22Rv1 (cell line): ENCODE data around the gene MIS18A.

ENCODE experiments used
- H3K27ac ChIP-seq: fragments of 450-650 bp; 2 replicates; pipeline ENCODE4 v1.5.1; 2017
- ZFX ChIP-seq: fragments of 450-650 bp; IDR thresholded peaks from 2 replicates; pipeline ENCODE4 v1.6.1; 2017; ENCODE audit warnings: antibody characterized with exemption, borderline replicate concordance
- TF ChIP-seq, protein P1 (sequence below): fragments of 450-650 bp; IDR thresholded peaks from 2 replicates; pipeline ENCODE4 v1.5.1; 2017; ENCODE audit warnings: mild to moderate bottlenecking

MIS18A gene, protein sequence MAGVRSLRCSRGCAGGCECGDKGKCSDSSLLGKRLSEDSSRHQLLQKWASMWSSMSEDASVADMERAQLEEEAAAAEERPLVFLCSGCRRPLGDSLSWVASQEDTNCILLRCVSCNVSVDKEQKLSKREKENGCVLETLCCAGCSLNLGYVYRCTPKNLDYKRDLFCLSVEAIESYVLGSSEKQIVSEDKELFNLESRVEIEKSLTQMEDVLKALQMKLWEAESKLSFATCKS

GRCh38 chr21:32278518-32279376, at the start of gene MIS18A:
TSS of gene MIS18A (minus strand) at chr21:32279049. CDS start at chr21:32279014, 35 bp downstream.
- peak within 1 kb of the TSS; percentile 71 for H3K27ac ChIP-seq

DNA sequence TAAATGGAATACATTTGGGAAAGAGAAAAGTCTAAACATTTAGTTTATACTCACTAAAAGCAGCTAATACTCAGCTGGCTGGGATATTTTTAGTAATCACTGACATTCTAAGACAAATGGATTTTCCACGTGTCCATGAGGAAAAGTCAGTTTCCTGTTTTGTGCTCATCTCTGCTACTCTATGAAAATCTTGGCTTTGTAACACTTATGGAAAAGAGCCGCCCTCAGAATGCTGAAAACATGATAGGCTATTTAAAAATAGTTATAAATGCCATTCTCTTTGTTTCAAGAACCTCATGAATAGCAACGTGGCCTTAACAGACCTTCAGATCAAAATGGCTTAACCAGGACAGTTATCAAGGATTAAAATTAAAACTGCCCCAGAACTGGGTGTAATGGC, 49.7 kb upstream of the MIS18A start:
- no peak overlapping the region for H3K27ac ChIP-seq

More at GRCh38 chr21:32278518-32279376, at the start of gene MIS18A:
- TF ChIP-seq, protein P1, sequence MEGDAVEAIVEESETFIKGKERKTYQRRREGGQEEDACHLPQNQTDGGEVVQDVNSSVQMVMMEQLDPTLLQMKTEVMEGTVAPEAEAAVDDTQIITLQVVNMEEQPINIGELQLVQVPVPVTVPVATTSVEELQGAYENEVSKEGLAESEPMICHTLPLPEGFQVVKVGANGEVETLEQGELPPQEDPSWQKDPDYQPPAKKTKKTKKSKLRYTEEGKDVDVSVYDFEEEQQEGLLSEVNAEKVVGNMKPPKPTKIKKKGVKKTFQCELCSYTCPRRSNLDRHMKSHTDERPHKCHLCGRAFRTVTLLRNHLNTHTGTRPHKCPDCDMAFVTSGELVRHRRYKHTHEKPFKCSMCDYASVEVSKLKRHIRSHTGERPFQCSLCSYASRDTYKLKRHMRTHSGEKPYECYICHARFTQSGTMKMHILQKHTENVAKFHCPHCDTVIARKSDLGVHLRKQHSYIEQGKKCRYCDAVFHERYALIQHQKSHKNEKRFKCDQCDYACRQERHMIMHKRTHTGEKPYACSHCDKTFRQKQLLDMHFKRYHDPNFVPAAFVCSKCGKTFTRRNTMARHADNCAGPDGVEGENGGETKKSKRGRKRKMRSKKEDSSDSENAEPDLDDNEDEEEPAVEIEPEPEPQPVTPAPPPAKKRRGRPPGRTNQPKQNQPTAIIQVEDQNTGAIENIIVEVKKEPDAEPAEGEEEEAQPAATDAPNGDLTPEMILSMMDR: no peak
- TF ChIP-seq ZFX: no peak

DNA sequence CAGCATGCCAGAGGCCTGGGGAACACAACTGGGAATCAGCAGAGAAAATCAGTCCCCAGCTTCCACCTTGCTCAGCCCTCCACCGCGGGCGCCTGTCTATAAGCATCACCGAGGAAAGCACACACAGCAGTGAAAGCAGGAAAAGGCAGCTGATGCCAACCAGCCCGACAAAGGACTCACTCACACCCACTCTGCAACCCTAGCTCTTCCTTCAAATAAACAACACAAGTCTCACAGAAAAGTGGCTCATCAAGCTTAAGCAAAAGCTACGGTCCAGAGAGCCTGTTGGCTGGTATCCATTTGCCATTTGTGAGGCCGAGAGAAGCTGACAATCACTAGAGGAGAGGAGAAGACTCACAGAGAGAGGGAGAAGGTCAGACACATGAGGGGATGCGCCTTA, 46.9 kb upstream of the MIS18A start:
- H3K27ac ChIP-seq: no peak overlapping the region
- TF ChIP-seq, protein P1: no peak
- TF ChIP-seq ZFX: no peak

More for the DNA sequence above, 49.7 kb upstream of the MIS18A start:
- TF ChIP-seq ZFX: no peak
- TF ChIP-seq, protein P1: no peak

DNA sequence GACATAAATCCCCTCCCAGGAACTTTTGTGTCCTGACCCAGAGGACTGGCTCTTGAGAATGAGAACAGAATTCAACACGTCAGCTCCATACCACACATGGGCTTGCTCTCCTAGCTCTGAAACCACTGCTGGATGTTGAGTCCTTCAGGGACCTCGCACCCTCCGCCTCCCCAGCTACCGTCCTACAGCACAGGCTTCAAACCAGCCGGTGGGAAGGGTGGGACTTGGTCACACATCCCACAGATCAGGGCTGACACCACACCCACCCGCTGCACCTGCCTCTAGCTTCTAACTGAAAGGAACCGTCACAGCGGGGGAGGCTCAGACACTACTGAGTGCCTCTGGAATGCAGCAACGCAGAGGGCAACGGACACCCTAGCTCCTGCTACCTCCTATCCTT, 43.8 kb upstream of the MIS18A start:
- no peak overlapping the region for H3K27ac ChIP-seq
- no peak for TF ChIP-seq ZFX
- TF ChIP-seq, protein P1: no peak

DNA sequence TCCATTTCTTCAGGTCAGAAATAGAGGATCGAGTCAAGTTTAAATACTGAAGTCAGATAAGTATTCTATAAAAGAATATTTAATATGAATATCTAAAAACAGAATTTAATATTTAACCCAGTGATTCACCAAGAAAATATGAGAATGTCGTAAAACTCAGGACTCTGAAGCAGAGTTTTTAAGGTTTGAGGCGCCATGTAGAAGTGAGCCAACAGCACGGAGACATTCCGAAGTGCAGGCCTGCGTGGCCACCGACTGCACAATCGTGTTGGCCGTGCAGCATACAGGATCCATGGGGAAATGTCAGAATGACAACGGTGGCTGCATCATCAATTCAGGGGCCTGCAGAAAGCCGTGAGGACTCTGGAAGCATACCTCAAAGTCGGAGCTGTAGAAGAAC, 43.3 kb upstream of the MIS18A start:
- TF ChIP-seq, protein P1: no peak
- no peak for TF ChIP-seq ZFX

GRCh38 chr21:32321480-32321879, 42.6 kb upstream of the MIS18A start:
- no peak overlapping the region for H3K27ac ChIP-seq
- TF ChIP-seq ZFX: no peak
- TF ChIP-seq, protein P1: no peak

More for the DNA sequence above, 43.3 kb upstream of the MIS18A start:
- no peak overlapping the region for H3K27ac ChIP-seq

DNA sequence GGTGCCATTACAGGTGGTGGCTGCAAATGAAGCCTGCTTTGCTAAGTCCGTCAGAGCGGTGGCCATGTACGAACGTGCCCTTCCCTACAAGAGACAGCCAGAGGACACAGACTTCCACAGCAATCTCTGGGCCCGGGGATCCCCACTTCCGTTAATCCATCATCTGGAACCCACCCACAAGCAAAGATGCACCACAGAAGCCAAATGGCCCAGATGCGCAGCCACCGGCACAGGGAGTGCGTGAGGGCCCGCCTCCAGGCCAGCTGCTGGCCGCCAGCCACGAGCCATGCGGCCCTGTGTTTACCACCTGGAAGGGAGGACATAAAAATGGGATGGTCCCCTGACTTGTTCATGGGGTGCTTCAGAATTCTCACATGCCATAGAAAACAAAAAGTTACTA, 41.9 kb upstream of the MIS18A start:
- TF ChIP-seq, protein P1: no peak
- no peak for TF ChIP-seq ZFX
- H3K27ac ChIP-seq: no peak overlapping the region
